PFSK-1 (cell line): ENCODE data around the gene RAD51B.

Experiments used
- POLR2AphosphoS5 ChIP-seq: IDR thresholded peaks from 2 replicates; pipeline ENCODE4 v1.6.1; 2012; ENCODE audit warnings: low read depth, mild to moderate bottlenecking, control low read depth, low read length, moderate library complexity
- TAF1 ChIP-seq: IDR thresholded peaks from 2 replicates; pipeline ENCODE4 v1.6.1; 2012; ENCODE audit warnings: low read length, control low read depth, borderline replicate concordance; ENCODE audit not compliant: insufficient read depth
- TF ChIP-seq, protein P1 (sequence below), 2 experiments: IDR thresholded peaks; 2 replicates each; pipeline versions ENCODE4 v1.6.1 to v1.8.0; 2011 to 2012; ENCODE audit warnings: low read depth in 2 of 2, low read length in 2 of 2, control low read depth in 1 of 2, inconsistent platforms in 1 of 2, mild to moderate bottlenecking in 1 of 2, moderate library complexity in 1 of 2; ENCODE audit not compliant: insufficient read depth in 1 of 2

DNA sequence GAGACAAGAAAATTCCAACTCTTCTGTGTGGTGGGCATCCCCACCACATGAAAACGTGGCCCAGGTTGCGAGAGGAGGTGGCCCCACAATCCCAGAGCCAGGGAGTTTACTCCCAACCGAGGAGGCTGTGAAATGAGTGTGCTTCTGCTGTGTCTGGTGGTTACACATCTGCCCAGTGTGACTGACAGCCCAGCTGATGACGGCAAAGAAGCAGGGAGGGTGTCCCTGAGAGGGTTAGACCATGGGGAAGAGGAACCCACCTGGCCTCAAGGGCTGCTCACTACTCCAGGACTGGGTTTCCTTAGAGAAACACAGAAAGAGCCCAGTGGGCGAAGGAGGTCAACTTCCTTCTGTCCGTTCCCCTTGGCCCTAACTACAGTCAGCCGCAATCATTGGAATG lies 948.7 kb downstream of the RAD51B start:
- TF ChIP-seq, protein P1, sequence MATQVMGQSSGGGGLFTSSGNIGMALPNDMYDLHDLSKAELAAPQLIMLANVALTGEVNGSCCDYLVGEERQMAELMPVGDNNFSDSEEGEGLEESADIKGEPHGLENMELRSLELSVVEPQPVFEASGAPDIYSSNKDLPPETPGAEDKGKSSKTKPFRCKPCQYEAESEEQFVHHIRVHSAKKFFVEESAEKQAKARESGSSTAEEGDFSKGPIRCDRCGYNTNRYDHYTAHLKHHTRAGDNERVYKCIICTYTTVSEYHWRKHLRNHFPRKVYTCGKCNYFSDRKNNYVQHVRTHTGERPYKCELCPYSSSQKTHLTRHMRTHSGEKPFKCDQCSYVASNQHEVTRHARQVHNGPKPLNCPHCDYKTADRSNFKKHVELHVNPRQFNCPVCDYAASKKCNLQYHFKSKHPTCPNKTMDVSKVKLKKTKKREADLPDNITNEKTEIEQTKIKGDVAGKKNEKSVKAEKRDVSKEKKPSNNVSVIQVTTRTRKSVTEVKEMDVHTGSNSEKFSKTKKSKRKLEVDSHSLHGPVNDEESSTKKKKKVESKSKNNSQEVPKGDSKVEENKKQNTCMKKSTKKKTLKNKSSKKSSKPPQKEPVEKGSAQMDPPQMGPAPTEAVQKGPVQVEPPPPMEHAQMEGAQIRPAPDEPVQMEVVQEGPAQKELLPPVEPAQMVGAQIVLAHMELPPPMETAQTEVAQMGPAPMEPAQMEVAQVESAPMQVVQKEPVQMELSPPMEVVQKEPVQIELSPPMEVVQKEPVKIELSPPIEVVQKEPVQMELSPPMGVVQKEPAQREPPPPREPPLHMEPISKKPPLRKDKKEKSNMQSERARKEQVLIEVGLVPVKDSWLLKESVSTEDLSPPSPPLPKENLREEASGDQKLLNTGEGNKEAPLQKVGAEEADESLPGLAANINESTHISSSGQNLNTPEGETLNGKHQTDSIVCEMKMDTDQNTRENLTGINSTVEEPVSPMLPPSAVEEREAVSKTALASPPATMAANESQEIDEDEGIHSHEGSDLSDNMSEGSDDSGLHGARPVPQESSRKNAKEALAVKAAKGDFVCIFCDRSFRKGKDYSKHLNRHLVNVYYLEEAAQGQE (IDR thresholded peaks at IDR 0.05; ENCODE audit: insufficient read depth in 1 of 2, low read depth in 2 of 2, low read length in 2 of 2): no peak
- TF ChIP-seq POLR2AphosphoS5: no peak
- no peak for TF ChIP-seq TAF1
